Stimulated activated CD4-positive, alpha-beta T cell treated with anti-CD3 and anti-CD28 coated beads, TNF-alpha, amount 100 ng/mL, for 24 hours (primary cell): ENCODE measurements around the gene TRERF1.

Experiments used
- DNase-seq, 3 experiments: peaks; one replicate each; pipeline ENCODE4 v3.0.0-alpha.2; 2020; ENCODE audit warnings: low read depth in 3 of 3

The TRERF1 gene

GRCh38 chr6:42250274-42250931, 201.3 kb downstream of the TRERF1 start:
- DNase-seq: no peak

DNA sequence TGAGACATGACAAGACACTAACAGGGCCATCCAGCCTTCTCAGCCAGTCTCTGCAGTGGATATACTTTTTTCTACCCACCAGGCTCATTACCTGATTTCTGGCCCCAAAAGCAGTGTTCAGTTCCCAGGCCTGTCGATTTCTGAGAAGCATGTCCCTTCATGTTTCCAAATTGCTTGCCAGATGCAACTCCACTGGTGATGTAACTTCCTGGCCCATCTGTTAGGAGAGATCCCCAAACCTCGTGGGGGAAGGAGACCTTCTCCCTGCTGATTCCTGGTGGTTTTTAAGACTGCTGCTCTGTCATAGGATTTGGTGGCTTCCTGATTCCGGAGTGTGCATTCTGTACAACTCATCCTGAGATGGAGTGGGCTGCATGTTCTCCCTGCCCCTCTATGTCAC, 202.4 kb downstream of the TRERF1 start:
- DNase-seq: no peak

- DNase-seq: no peak
These were observed 208.7 kb downstream of the TRERF1 start for GRCh38 chr6:42243046-42243445.

GRCh38 chr6:42241915-42242314, 209.8 kb downstream of the TRERF1 start:
- DNase-seq: no peak

GRCh38 chr6:42239736-42240375, 211.9 kb downstream of the TRERF1 start:
- DNase-seq: no peak

- DNase-seq: no peak
These were observed 212.4 kb downstream of the TRERF1 start for GRCh38 chr6:42239333-42239732.

- DNase-seq: no peak
These were observed 213.9 kb downstream of the TRERF1 start for GRCh38 chr6:42237857-42238256.

GRCh38 chr6:42236682-42237473, 214.8 kb downstream of the TRERF1 start:
- DNase-seq: no peak

DNA sequence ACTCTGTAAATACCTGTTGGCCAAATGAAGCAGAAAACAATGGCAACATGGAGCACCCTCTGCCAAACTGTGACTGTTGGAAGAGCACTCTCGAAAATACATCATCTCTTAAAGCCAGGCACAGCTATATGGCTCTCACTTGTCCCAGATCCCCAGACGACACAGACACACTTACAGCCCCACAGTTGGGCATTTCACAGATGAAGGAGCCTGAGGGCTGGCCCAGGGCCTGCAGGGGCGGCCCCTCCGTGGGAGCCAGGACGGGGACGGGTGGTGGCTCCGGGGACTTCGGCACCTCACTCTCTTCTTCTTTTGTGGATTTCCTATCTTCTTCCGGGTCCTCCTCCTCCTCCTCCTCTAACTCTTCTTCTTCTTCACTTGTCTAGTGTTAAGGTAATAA, 215.7 kb downstream of the TRERF1 start:
- DNase-seq: no peak

- DNase-seq: no peak
These were observed 219.7 kb downstream of the TRERF1 start for GRCh38 chr6:42232035-42232434.

DNA sequence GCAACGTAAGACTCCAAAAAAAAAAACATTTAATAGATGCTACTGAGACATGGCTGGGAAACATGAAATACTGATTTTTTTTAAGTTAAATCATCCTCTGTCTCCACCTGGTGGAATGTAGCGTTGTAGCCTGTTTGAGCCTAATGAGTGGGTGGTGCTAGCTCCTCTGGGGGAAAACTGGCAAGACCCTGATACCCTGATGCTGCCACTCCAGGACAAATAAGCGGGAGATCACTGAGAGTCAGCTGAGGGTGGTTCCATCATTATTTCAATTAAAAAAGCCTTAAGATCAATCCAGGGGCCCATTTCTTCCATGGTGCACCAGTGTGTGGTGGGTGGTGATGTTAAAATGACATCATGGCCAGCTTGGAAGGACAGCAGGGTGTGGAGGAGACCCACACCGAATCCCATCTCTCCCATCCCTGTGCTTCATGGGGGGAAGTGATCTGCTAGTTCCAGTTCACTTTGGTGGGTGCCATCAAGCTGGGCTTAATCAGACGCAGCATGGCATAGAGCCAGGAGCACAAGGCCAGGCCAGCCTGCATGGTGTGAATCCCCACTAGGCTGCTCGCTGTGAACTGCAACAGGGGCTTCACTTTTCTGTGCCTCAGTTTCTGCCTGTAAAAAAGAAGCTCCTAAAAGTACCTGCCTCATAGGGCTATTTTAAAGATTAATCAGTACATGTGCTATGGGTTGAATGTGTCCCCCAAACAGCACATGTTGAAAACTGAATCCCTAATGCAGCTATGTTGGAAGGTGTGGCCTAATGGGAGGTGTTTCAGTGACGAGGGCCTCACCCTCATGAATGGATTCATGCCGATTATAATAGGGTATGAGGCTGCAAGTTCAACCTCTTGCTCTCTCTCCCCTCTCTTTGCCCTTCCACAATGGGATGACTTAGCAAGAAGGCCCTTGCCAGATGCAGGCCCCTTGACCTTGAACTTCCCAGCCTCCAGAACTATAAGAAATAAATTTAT, 221.1 kb downstream of the TRERF1 start:
- DNase-seq: no peak

GRCh38 chr6:42229506-42230119, 222.1 kb downstream of the TRERF1 start:
- no peak for DNase-seq

DNA sequence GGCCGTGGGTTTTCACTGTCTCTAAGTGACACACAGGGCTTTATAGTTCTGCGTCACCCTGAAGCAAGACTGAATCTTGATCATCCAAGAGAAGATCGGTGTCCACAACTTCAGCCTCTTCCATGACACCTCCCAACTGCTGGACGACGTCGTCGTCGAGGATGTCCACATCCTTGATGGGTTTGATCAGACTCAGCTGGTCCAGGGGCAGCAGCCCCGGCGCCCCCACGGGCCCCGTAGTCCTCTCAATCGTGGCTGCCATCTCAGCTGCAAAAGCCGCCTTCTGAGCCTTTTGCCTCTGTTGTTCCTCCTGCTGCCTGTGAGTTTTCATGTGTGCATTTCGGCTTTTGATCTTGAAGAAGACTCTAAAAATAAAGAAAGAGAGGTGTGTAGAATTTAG, 223.4 kb downstream of the TRERF1 start:
- no peak for DNase-seq

GRCh38 chr6:42227173-42227850, 224.4 kb downstream of the TRERF1 start:
- no peak for DNase-seq

DNA sequence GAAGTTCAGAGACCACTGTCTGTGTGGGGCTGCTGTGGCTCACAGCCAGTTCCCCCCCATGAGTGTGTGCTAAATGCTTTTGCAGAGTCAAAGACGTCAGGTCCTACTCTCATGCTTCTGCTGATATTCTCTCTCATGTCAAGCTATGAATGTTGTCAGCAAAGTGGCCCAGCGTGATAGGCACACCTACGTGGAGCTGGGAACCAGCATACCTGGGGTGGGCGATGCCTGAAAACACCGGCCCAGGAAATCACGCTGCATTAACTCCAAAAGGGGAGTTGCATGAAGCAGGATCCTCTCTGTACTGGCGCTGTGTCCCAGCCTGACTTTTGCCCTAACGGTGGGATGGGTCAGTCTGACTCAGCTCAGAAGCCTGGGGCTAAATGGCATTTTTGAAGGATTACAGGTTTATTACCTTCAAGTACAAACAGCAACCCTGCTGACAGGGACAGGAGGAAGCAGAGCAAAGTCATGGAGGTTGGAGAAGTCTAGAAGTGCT, 225.0 kb downstream of the TRERF1 start:
- DNase-seq: no peak

DNA sequence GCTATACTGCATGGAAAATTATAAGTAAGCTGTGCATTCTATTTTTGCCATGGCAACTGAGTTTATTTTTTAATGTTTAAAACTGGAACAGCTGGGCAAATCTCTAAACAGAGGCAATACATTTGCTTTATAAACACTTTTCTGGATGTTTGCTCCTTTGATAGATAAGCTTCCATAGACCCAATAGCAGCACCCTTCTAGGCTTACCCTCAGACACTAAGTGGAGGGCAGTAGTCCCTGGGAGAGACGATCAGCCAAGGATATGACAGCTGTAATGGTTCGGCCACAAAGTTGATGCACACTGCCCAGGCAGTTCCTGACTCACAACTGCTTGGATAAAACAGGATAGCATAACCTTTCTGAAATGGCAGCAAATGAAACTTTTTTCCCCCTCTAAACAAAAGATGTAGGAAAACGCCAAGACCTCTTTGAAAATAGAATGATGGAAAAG, 225.5 kb downstream of the TRERF1 start:
- DNase-seq: no peak

GRCh38 chr6:42225419-42225818, 226.3 kb downstream of the TRERF1 start:
- no peak for DNase-seq

DNA sequence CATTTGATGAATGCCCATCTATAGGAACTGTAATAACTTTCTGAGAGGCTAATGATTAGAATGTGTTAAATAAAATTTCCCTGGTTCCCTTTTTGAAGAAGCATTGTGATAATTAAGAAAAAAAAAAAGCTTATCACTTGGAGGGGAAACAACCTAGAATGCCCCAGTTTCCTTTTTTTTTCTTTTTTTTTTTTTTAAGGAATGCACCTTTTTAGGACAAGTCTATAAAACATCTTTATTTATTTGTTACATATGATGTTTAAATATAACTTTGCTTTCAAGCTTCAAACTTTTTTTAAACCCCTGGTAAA, 226.7 kb downstream of the TRERF1 start:
- no peak for DNase-seq

DNA sequence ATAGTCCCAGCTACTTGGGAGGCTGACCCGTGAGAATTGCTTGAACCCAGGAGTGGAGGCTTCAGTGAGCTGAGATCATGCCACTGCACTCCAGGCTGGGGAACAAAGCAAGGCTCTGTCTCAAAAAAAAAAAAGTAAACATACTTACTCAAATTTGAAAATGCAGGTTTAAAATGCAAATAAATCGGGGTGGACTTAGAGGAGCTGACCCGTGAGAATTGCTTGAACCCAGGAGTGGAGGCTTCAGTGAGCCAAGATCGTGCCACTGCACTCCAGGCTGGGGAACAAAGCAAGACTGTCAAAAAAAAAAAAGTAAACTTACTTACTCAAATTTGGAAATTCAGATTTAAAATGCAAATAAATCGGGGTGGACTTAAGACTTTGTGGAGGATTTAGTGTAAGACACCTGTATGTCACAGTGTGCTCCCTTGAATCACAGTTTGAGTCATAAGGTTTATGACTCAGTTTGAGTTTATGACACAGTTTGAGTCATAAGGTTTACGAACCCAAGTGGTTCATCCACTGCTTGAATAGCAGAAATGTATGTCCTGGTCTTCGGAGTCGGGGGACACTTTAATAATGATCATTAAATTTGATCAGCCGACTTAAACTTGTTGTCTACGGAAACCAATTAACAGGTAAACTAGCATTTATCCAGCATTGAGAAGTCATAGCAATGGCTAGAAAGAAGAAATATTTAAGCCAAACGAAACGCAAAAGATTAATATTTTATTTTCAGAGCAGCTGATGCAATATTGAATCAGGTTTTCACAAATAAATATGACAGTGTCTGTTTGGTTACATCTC, 227.3 kb downstream of the TRERF1 start:
- no peak for DNase-seq

- no peak for DNase-seq
These were observed 229.3 kb downstream of the TRERF1 start for GRCh38 chr6:42222448-42222847.
